Neural cell (in vitro differentiated cells): ENCODE data around the gene HOXB4. TPM values are rescaled to one million over a fixed set of nuclear protein-coding genes. Genes with fewer than 3 reads are reported as not detected.

Experiments
- H2AFZ ChIP-seq: fragments of 200-600, 300-800 bp; sonication (generic), shearing (Covaris generic); 2 replicates; pipeline ENCODE4 v1.6.0; 2014; ENCODE audit warnings: low read depth, mild to moderate bottlenecking, antibody characterized with exemption, low read length, moderate library complexity
- H3F3A ChIP-seq: fragments of 200-600 bp; shearing (Covaris generic); 2 replicates; pipeline ENCODE4 v1.6.1; 2016; ENCODE audit warnings: mild to moderate bottlenecking, moderate library complexity, mixed read lengths, antibody characterized with exemption, low read length; ENCODE audit not compliant: insufficient read depth, poor library complexity, severe bottlenecking
- H3K27ac ChIP-seq: fragments of 200-600, 300-800 bp; sonication (generic), shearing (Covaris generic); 2 replicates; pipeline ENCODE4 v1.5.1; 2014; ENCODE audit warnings: mild to moderate bottlenecking, low read length, moderate library complexity
- H3K27me3 ChIP-seq: fragments of 300-800, 200-600 bp; sonication (generic), shearing (Covaris generic); 2 replicates; pipeline ENCODE4 v1.6.0; 2014; ENCODE audit warnings: mild to moderate bottlenecking, low read depth, low read length, moderate library complexity; ENCODE audit not compliant: insufficient read depth
- H3K36me3 ChIP-seq: fragments of 300-800, 200-600 bp; sonication (generic), shearing (Covaris generic); 2 replicates; pipeline ENCODE4 v1.5.1; 2014; ENCODE audit warnings: mild to moderate bottlenecking, antibody characterized with exemption, low read length, moderate library complexity; ENCODE audit not compliant: insufficient read depth
- H3K4me2 ChIP-seq: fragments of 300-800, 200-600 bp; sonication (generic), shearing (Covaris generic); 2 replicates; pipeline ENCODE4 v1.6.0; 2014; ENCODE audit warnings: mild to moderate bottlenecking, low read length
- H3K4me3 ChIP-seq: fragments of 300-800, 200-600 bp; sonication (generic), shearing (Covaris generic); 2 replicates; pipeline ENCODE4 v1.5.1; 2014; ENCODE audit warnings: mild to moderate bottlenecking, low read length, moderate library complexity
- H3K79me2 ChIP-seq: fragments of 200-600 bp; shearing (Covaris generic); replicated peaks from 2 replicates; pipeline ENCODE4 v1.6.0; 2014; ENCODE audit warnings: mild to moderate bottlenecking, low read length, moderate library complexity; ENCODE audit not compliant: insufficient read depth
- H3K9ac ChIP-seq: fragments of 300-800, 200-600 bp; sonication (generic), shearing (Covaris generic); 2 replicates; pipeline ENCODE4 v1.6.1; 2016; ENCODE audit warnings: mild to moderate bottlenecking, low read length, mixed read lengths
- H3K9me2 ChIP-seq: fragments of 200-600 bp; shearing (Covaris generic); 2 replicates; pipeline ENCODE4 v1.6.1; 2016; ENCODE audit warnings: mild to moderate bottlenecking, low read length, mixed read lengths; ENCODE audit not compliant: insufficient read depth
- H3K9me3 ChIP-seq: fragments of 200-600, 300-800 bp; sonication (generic), shearing (Covaris generic); 2 replicates; pipeline ENCODE4 v1.6.1; 2016; ENCODE audit warnings: mild to moderate bottlenecking, mixed run types, low read length, moderate library complexity, mixed read lengths
- H4K20me1 ChIP-seq: fragments of 200-600 bp; shearing (Covaris generic); 2 replicates; pipeline ENCODE4 v1.6.1; 2016; ENCODE audit warnings: mild to moderate bottlenecking, mixed run types; ENCODE audit not compliant: insufficient read depth
- EP300 ChIP-seq: fragments of 450-650 bp; conservative IDR thresholded peaks from 2 replicates; pipeline ENCODE4 v1.6.1; 2014; ENCODE audit warnings: antibody characterized with exemption, mild to moderate bottlenecking, moderate library complexity; ENCODE audit not compliant: poor library complexity, severe bottlenecking
- EZH2 ChIP-seq: fragments of 200-600, 300-800 bp; shearing (Covaris generic), sonication (generic); IDR thresholded peaks from 2 replicates; pipeline ENCODE4 v1.6.1; 2014; ENCODE audit warnings: antibody characterized with exemption, low read length, borderline replicate concordance, mild to moderate bottlenecking; ENCODE audit not compliant: insufficient read depth, poor library complexity, severe bottlenecking
- MXI1 ChIP-seq: fragments of 450-650 bp; conservative IDR thresholded peaks from 2 replicates; pipeline ENCODE4 v1.6.1; 2014; ENCODE audit warnings: antibody characterized with exemption, mild to moderate bottlenecking; ENCODE audit not compliant: poor library complexity, severe bottlenecking
- POLR2AphosphoS5 ChIP-seq: IDR thresholded peaks from 2 replicates; pipeline ENCODE4 v1.6.1; 2012
- RAD21 ChIP-seq: fragments of 450-650 bp; conservative IDR thresholded peaks from 2 replicates; pipeline ENCODE4 v1.6.1; 2014; ENCODE audit warnings: antibody characterized with exemption, mild to moderate bottlenecking, moderate library complexity
- REST ChIP-seq: IDR thresholded peaks from 2 replicates; pipeline ENCODE4 v1.6.1; 2012; ENCODE audit warnings: borderline replicate concordance
- SMC3 ChIP-seq: fragments of 450-650 bp; conservative IDR thresholded peaks from 2 replicates; pipeline ENCODE4 v1.6.1; 2014; ENCODE audit warnings: antibody characterized with exemption, mild to moderate bottlenecking, moderate library complexity; ENCODE audit not compliant: poor library complexity
- TAF1 ChIP-seq: IDR thresholded peaks from 2 replicates; pipeline ENCODE4 v1.6.1; 2012; ENCODE audit warnings: low read depth
- polyA plus RNA-seq: library from polyadenylated mRNA; depleted of rRNA; stranded (reverse); fragments of >200 nt; gene quantifications from 2 replicates; pipeline ENCODE4 v1.2.3, GENCODE V29; 2014
- TF ChIP-seq, protein P1 (sequence below): fragments of 450-650 bp; IDR thresholded peaks from 2 replicates; pipeline ENCODE4 v1.5.1; 2014; ENCODE audit warnings: antibody characterized with exemption, mild to moderate bottlenecking, moderate library complexity; ENCODE audit not compliant: poor library complexity, severe bottlenecking

Gene HOXB4
- polyA plus RNA-seq, 1 donor from 2014 or later = not detected

GRCh38 chr17:48569674-48570324 is 8.4 kb downstream of the HOXB4 start:
- Histone ChIP-seq H4K20me1 (no peaks in the 10 kb centered on the region), H3K9ac (no peak overlapping the region), H3K79me2 (no peaks in the 10 kb centered on the region)

GRCh38 chr17:48569240-48569582 is 8.9 kb downstream of the HOXB4 start:
- no peaks in the 10 kb centered on the region for H4K20me1 ChIP-seq
- H3K27me3 ChIP-seq = peaks cover 100% of the 10 kb centered on the region
- H3K79me2 ChIP-seq = no peaks in the 10 kb centered on the region
- H3K4me3 ChIP-seq = no peak overlapping the region
- no peak overlapping the region for H2AFZ ChIP-seq
- TF ChIP-seq MXI1 = no peak
- TF ChIP-seq EZH2 = no peak
- TF ChIP-seq, protein P1, sequence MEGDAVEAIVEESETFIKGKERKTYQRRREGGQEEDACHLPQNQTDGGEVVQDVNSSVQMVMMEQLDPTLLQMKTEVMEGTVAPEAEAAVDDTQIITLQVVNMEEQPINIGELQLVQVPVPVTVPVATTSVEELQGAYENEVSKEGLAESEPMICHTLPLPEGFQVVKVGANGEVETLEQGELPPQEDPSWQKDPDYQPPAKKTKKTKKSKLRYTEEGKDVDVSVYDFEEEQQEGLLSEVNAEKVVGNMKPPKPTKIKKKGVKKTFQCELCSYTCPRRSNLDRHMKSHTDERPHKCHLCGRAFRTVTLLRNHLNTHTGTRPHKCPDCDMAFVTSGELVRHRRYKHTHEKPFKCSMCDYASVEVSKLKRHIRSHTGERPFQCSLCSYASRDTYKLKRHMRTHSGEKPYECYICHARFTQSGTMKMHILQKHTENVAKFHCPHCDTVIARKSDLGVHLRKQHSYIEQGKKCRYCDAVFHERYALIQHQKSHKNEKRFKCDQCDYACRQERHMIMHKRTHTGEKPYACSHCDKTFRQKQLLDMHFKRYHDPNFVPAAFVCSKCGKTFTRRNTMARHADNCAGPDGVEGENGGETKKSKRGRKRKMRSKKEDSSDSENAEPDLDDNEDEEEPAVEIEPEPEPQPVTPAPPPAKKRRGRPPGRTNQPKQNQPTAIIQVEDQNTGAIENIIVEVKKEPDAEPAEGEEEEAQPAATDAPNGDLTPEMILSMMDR = no peak
- H3F3A ChIP-seq = no peaks in the 10 kb centered on the region
- no peak overlapping the region for H3K4me2 ChIP-seq
- H3K36me3 ChIP-seq = no peaks in the 10 kb centered on the region
- no peaks in the 10 kb centered on the region for H3K9me3 ChIP-seq
- no peak overlapping the region for H3K27ac ChIP-seq
- H3K9me2 ChIP-seq = no peaks in the 10 kb centered on the region
- H3K9ac ChIP-seq = no peak overlapping the region

More at GRCh38 chr17:48569674-48570324, 8.4 kb downstream of the HOXB4 start:
- Histone ChIP-seq H3K4me3 (no peak overlapping the region), H2AFZ (no peak overlapping the region), H3K27ac (no peak overlapping the region), H3K27me3 (peaks cover 100% of the 10 kb centered on the region), H3K9me3 (no peaks in the 10 kb centered on the region), H3K4me2 (no peak overlapping the region), H3F3A (no peaks in the 10 kb centered on the region), H3K9me2 (no peaks in the 10 kb centered on the region), H3K36me3 (no peaks in the 10 kb centered on the region)
- TF ChIP-seq REST (no peak), TAF1 (no peak), RAD21 (no peak)

- Histone ChIP-seq H3K27ac (no peak overlapping the region), H3K9me2 (no peaks in the 10 kb centered on the region), H3K79me2 (no peaks in the 10 kb centered on the region), H3K4me3 (no peak overlapping the region), H3K4me2 (no peak overlapping the region), H3K9ac (no peak overlapping the region), H3K27me3 (peaks cover 99% of the 10 kb centered on the region), H4K20me1 (no peaks in the 10 kb centered on the region), H3K9me3 (no peaks in the 10 kb centered on the region), H3K36me3 (no peaks in the 10 kb centered on the region), H2AFZ (no peak overlapping the region), H3F3A (no peaks in the 10 kb centered on the region)
- no peak for TF ChIP-seq SMC3
- no peak for TF ChIP-seq MXI1
- TF ChIP-seq POLR2AphosphoS5 = no peak
- TF ChIP-seq EZH2 = no peak
- no peak for TF ChIP-seq TAF1
- TF ChIP-seq REST = no peak
- TF ChIP-seq EP300 = no peak
- no peak for TF ChIP-seq RAD21
- TF ChIP-seq, protein P1 = no peak
Measured at GRCh38 chr17:48568499-48569239, 9.5 kb downstream of the HOXB4 start.
